DLD1 (cell line): ENCODE measurements around the gene ELMO1.

Experiments used
- in situ Hi-C: cut with HindIII; loops from 2 replicates; pipeline ENCODE4 v1.10.0; 2017; ENCODE audit warnings: low sequenced_read_pairs

The ELMO1 gene

DNA sequence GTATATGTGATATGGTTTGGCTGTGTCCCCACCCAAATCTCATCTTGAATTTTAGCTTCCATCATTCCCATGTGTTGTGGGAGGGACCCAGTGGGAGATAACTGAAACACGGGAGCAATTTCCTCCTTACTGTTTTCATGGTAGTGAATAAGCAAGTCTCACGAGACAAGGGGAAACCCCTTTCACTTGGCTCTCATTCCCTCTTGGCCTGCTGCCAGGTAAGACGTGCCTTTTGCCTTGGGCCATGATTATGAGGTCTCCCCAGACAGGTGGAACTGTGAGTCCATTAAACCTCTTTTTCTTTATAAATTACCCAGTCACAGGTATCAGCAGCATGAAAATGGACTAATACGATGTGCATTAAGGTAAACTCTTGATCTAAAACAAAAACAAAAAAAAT is 367.2 kb downstream of the ELMO1 start:
- in situ Hi-C loops, result no loop called here

DNA sequence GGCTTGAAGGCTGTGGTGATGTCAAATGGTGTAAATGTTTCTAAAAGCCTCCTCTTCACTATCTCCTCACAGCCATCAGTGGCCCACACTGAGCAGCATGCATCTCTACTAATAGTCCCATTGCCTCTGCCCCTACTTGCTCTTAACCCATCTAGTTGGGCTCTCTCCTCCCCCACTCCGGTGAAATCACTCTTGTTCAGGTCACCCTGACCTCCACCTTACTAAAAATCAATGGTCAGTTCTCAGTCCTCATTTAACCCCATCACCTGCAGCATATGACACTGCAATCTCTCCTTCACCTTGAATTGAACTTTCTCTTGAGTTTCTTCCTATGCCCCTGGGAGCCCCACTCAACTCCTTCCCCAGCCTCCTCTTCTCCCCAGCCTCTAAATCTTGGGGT is 369.2 kb downstream of the ELMO1 start:
- in situ Hi-C loops, result no loop called here

DNA sequence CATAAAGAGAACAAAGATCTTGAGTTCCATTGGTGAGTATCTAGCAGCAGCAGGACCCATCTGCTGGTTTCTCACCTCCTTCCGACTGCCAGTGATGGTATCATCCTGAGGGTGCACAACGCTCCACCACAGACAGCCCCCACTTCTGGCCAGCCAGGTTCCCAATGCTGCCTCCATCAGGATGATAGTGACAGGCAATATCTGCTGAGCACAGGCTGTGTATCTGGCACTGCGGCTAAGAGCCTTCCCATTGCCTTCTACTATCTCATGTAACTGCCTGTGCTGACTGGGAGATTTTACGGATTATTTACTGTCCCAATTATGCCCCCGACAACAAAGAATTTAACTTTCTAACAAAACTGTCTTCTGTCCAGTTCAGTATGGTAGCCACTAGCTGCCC is 372.0 kb downstream of the ELMO1 start:
- in situ Hi-C loops, result no loop called here

DNA sequence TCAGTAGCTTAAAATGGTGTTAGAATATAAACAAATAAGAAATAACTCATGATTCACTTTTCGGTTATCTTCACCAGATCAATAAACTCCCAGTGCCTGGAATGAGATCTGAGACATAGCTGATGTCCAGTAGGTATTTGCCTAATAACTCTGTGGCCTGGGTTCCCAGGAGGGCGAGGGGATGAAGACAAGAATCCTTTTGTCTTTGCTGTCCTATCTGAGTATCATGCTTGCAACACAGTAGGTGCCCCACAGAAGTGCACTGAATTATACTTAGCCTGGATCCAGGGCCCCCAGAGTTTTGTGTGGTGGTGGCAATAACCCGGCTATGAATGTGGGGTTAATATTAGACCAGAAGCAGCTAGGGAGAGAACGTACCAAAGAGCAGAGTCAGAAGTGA is 374.3 kb downstream of the ELMO1 start:
- in situ Hi-C loops, result no loop called here

DNA sequence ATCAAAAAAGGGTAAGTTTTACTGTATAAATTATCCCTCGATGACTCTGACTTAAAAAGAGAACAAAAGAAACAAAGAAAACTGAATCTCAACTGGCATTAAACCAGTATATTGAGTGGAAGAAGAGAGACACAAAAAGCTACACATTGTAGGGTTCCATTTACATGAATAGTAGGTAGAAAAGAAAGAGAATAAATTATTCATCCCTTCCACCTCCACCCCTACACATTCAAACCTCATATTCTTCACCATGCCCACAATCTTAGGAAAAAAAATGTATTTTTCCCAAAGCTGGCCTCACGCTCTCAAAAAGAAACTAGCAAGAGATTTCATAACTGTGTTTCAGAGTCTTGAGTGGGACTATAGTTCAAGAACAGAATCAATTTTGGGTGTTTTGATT is 377.5 kb downstream of the ELMO1 start:
- in situ Hi-C loops, result no loop called here

DNA sequence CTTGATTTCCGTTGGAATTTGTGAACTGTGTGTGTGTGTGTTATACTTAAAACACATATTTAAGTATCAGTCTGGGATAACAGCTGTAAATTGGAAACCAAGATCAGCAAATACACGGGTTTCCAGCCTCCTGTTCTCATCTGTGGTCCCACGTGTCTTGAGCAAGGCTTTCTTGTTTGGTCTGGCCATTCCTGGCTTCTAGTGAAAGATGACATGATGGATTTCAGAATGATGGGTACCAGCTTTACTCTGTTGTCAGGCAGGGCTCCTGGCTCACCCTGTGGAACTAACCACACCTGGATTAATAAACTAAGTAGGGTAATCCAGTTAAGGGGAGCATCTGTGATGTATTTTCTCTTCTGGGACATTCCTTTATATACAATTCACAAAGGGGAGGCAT is 378.2 kb downstream of the ELMO1 start:
- in situ Hi-C loops, result no loop called here

DNA sequence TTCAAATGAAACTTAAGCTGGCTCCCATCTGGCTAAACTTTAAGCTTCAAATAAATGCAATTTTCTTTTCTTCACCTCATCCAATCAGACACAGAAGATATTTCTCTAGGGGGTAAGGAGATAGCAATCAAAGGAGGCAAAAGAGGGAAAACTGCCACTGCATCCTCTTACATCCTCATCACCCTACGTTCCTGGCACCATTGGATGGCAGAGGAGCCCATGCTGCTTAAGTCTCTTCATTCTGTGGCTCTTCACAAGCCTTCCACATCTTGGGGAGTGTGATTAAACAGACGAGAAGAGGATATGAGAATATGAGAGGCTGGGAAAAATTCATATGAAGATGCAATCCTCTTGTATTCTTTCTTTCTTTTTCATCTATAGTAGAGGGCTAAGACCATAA is 378.6 kb downstream of the ELMO1 start:
- in situ Hi-C loops, result no loop called here

DNA sequence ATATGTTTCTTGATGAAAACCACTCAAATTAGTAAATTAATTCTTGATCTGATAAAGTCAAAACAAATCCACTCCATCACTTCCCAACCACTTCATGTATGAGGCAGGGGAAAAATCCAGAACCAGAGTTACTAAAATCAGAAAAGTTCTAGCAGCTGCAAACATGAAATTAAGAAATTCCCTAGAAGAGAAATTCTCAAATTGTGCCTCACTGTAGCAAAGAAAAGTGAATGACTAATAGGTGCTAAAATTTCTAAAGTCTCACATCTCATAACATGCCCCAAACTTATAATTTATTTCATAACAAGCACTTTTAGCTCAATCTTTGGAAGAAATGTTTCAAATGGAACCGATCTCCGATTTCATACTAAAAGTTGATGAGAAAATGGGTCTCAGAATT is 379.3 kb downstream of the ELMO1 start:
- in situ Hi-C loops, result no loop called here

DNA sequence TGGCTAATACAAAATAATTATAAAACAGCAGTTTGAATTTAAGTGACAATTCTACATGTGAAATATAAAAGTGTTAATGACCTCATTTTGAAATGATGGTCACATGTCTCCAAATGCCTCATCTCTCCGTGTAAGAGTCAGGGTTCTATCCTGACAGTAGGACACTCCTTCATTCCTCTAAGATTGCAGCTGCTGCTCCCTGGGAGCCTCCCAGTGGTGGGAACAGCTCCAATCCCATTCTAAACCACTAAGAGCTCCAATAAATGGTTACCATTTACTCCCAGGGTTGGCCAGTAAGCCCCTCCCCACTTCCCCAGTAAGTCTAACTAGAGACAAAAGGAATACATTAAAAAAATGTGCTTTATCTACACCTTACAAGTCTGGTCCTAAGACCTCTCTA is 379.8 kb downstream of the ELMO1 start:
- in situ Hi-C loops, result no loop called here

DNA sequence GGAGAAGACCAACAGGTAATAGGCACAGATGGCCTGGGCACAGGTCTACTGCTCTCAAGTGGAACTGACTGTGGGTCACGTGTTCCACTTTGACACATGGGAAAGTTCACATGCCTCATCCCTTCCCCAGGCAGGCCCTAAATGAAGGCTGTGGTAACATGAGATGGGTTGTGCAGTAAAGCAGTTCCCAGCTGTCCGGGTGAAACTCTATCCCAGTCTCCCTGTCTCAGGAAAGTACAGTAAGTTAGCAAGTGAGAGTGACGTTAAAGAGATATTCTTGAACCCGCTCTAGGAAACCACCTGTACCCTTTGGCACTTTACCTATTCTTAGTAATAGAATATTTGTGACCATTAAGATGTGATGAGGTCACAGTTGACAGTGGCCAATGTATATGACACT is 380.6 kb downstream of the ELMO1 start:
- in situ Hi-C loops, result no loop called here

DNA sequence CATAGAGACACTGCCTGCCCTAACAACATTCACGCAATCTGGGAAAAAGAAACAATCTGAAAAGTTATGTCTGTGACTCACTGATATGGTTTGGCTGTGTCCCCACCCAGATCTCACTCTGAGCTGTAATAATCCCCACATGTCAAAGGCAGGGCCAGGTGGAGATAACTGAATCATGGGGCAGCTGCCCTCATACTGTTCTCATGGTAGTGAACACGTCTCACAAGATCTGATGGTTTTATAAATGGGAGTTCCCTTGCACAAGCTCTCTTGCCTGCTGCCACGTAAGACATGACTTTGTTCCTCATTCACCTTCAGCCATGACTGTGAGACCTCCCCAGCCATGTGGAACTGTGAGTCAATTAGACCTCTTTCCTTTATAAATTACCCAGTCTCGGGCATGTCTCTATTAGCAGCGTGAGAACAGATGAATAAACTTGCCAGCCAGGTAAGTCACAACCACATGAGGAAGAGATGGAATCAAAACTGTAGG is 382.8 kb downstream of the ELMO1 start:
- in situ Hi-C loops, result no loop called here

DNA sequence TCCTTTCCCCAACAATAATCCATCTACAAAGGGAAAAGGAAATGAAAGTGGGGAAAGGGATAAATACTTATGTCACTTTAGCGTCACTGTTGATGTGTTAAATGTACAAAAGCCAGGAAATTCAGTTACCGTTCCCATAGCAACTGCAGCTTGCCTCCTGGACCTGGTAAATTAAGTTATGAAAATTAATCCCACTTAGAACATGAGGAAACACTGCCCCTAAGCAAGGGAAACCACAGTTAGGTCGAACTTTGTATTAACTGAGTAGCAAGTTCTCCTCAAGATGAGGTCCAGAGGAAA is 386.2 kb downstream of the ELMO1 start:
- in situ Hi-C loops, result no loop called here

DNA sequence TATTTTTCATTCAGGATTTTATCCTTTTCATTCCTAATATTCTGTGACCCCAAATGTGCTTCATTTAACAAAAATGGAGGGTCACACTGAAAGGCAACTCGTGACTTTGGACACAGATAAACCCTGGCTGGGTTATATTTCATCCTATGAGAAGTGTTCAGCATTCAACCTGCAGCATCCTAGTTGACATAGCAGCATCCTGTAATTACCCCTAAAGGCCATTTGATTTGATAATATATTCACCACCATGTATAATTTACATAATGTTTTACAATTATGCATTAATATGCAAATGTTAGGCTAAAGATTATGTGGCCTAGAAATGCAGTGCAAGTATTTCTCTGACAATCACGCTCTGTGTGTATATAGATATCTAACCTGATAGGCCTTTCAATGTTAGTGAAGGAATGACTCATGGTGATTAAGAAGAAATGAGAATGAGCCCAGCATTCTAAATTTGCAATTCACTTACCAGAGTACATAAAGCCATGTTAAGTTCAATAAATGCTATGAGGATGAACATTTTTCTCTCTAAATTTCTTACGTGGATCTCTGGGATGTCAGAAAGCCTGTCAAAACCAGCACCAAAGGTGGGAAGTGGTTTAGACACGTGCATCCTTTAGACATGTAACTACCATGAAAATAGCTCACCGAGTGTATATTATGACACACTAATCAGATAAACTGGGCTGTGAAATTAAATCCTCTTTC is 386.7 kb downstream of the ELMO1 start:
- in situ Hi-C loops, result no loop called here

DNA sequence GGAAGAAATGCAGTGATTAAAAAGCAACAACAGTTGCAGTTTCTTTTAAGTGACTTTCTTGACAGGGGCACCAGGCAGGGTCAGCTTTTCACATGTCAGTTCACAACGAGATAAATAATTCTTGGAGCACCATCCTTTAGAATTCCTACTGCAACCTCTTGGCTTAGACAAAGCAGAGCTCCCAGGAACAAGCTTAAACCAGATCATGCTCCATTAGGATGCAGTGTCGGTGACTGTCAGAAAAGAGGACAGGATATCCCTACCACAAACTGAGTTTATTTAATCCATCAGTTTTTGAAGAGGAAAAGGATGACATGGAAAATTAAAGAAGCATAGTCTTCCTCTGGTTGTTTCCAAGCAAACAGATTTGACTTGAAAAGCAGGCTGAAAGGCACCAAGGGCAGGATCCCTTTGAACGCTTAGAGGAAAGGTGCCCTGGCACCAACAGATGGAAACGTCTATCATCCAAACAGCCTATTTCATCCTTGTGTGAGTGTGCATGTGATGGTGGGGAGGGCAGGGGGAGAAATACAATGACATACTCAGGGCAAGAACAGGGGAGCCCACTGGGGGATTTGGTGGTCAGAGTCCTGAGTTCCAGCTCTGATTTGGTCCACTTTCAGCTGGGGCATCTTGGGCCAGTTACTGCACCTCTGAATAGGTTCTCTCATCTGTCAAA is 392.3 kb downstream of the ELMO1 start:
- in situ Hi-C loops, result no loop called here

DNA sequence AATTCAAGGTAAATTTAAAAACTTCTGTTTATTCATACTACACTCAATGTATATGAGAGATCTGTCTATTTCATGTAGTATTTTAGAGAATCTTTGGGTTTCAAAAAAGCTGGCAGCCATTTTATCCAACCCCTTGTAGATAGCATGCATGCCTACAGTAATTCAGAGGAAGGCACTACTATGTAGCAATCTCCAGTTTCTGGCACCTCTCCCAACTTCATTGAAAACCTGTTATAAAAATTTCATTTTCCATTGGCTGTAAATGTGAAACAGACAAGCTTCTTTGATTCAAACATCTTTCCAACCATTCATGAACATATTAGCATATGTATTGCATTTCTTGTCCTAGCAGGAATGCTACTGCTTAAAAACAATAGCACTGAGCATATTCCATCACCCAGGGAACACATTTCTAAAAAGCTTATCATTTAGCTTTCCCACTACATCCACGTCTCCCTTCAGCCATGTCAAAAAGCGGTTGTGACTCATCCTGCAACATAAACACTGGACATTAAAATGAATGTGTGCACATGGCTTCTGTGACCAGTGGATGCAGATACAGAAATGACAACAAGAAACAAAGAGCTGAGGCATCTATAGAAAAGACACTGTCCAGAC is 393.9 kb downstream of the ELMO1 start:
- in situ Hi-C loops, result no loop called here

DNA sequence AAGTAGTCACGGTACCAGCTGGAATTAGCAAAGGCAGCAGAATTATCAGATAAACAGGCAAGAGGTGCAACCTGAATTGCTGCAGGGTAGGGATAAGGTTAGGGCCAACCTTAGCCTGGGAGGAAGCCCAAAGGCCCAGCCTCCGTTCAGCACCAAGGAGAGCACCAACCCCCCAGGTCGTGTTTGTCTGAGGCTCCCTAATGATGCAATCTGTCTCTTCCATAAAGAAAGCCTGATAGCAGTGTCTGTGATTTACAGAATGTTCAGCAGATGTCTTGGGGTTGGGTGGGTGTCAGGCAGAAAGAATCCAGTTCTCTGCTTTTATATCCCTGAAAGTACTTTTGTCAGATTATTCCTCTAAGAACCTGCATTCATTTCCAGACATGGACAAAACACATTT is 396.0 kb downstream of the ELMO1 start:
- in situ Hi-C loops, result no loop called here

DNA sequence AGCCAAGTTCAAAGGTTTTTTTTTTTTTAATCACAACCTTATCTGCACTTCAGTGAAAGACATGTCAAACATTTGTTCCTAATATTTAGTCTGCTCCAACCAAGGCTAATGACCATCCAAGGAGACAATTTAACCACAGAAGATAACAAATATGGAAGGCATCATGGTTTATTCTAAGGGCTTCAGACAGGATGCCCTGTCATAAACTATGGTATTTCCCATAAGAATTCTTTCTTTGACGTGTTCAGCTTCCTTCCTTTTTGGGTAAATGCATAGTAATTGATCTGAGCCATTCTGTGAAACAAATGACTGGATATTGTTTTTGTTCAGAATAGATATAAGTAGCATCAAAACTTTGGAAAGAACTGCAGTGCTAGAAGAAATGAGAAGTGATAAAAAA is 397.9 kb downstream of the ELMO1 start:
- in situ Hi-C loops, result no loop called here

DNA sequence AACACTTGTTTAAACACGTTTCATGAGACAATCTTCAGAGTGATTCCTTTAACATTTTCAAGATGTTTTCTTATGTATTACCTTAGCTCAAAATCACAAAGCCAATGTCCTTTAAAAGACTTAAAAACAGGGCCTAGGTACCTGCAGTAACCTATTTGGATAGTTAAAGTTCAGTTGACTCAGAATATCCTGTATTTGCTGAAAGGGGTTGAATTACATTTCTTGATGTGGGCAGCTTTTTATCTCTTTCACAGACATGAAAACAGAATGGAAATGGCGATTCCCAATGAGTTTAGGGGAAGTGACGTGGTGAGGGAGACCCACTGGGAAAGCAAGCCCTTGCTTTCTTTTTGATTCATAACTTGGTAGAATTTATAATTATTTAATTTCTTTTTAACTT is 400.0 kb downstream of the ELMO1 start:
- in situ Hi-C loops, result no loop called here

DNA sequence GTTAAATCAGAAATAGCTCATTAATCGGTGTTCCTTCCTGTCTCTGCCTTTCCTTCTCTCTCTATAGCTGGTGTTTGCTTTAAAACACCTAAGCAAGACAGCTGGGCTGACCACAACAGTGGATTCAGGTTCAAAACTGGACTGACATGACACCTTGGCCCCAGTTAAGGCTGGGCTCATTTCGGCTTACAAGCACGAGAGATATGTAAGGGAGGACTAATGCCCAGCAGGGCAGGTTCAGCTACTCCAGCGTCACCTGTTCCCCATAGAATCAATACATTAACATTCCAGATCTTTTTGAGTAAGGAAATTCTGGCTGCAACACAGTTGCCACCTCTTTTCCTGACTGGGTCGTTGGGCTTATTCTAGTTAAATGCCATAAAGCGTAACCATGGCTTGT is 401.4 kb downstream of the ELMO1 start:
- in situ Hi-C loops, result no loop called here

DNA sequence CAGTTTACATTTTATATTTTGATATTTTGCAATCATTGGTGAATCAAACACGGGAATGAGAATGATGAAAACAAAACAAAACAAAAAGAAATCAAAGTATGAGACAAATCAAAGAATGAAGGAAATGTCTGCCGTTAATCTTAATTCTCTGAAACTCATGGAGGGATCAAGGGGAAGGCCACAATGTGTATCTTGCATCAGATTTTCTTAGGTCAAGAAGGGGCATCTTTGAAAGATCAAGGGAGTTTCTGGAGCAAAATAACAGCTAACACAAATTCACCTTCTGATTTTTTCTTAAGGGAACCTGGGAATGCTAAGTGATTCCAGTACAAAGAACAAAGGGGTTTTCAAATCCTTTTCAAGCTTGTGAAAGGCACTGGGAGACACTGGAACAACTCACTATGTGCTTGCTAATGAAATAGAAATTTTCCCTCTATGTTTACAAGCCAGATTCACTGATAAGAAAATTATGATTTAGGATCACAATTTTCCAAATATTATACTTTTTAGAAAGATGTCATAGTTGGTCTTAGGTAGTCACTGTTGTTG is 402.1 kb downstream of the ELMO1 start:
- in situ Hi-C loops, result no loop called here

DNA sequence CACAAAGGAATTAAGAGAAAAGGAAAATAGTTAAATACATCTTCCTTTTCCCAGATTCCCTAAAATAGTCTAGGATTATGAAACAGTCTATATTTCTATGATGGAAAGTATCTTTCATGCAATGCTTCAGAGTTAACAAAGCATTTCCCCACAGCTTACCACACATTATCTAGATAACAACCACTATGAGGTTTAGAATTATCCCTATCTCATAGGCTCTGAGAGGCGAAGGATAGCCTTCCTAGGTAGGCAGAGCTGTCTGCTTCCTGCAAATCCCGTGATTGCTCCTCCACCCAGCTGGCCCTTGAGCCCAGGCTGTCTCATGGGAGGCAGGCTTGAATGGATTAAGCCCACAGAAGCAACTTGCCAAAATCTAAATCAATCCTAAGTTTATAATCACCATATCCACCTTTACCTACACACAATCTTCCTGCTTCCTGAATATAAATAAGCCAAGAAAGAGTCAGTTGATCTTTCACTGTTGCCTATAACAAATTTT is 402.9 kb downstream of the ELMO1 start:
- in situ Hi-C loops, result no loop called here

DNA sequence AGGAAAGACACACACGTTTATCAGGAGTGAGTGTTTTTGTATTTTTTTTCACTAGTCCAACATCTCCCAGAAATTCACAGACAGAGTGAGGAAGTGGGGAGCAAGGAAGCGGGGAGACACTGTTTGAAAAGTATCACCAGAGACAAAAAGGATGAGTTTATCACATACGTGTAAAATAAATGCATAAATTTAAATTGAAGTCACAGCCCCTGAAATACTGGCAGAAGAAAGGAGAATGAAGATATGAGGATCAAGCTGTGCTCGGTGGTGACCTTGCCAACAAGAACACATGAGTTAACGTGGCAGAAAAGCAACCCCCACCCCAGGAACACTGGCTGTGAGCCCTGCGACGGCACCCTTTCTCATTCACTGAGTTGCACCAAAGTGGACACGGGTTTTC is 407.2 kb downstream of the ELMO1 start:
- in situ Hi-C loops, result no loop called here
